Osteocyte (in vitro differentiated cells): Measurements from ENCODE around the gene SYS1. TPM values are rescaled to one million over a fixed set of nuclear protein-coding genes. Genes with fewer than 3 reads are reported as not detected.
A peak's percentile ranks its signal among the peaks of the same experiment; 100 is the strongest.

Experiments
- DNase-seq: peaks from one replicate; pipeline ENCODE4 v3.0.0; 2021; ENCODE audit warnings: mixed read lengths; ENCODE audit not compliant: unreplicated experiment; ENCODE audit errors: extremely low spot score
- H3K27ac Mint-ChIP-seq: one replicate; pipeline ENCODE4 v1.8.0; 2021; ENCODE audit warnings: mild to moderate bottlenecking, mixed read lengths; ENCODE audit not compliant: unreplicated experiment
- H3K27me3 Mint-ChIP-seq: one replicate; pipeline ENCODE4 v1.8.0; 2021; ENCODE audit warnings: mixed read lengths; ENCODE audit not compliant: unreplicated experiment
- H3K36me3 Mint-ChIP-seq: one replicate; pipeline ENCODE4 v1.8.0; 2021; ENCODE audit warnings: mixed read lengths; ENCODE audit not compliant: unreplicated experiment
- H3K4me1 Mint-ChIP-seq: one replicate; pipeline ENCODE4 v1.8.0; 2021; ENCODE audit warnings: mixed read lengths; ENCODE audit not compliant: unreplicated experiment
- H3K4me3 Mint-ChIP-seq: one replicate; pipeline ENCODE4 v1.8.0; 2021; ENCODE audit warnings: mild to moderate bottlenecking, moderate library complexity, mixed read lengths; ENCODE audit not compliant: unreplicated experiment
- H3K9me3 Mint-ChIP-seq: one replicate; pipeline ENCODE4 v1.8.0; 2021; ENCODE audit warnings: mixed read lengths; ENCODE audit not compliant: unreplicated experiment
- total RNA-seq: library from RNA; stranded (reverse); gene quantifications from 2 replicates; pipeline ENCODE4 v1.2.1, GENCODE V29; 2021
- TF ChIP-seq, protein P1 (sequence below): fragments of 200-600 bp; sonication (generic); IDR thresholded peaks from 2 replicates; pipeline ENCODE4 v1.5.0; 2021; ENCODE audit warnings: antibody characterized with exemption, mild to moderate bottlenecking, moderate library complexity

The SYS1 gene
- total RNA-seq, 1 donor from 2014 or later = 23.7 TPM

DNA sequence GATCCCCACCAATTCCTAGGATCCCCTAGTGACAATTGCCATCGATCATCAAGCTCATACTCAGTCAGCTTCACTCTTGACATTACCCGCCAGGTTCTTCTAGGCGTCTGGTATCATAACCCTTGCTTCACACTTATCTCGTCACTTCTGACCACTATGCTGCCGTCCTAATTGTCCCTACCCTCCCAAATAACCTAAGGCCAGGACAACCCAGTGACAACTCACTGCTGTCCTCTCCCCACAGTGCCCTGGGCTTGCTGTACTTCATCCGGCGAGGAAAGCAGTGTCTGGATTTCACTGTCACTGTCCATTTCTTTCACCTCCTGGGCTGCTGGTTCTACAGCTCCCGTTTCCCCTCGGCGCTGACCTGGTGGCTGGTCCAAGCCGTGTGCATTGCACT is 3.7 kb downstream of the SYS1 start:
- Mint-ChIP-seq H3K36me3 (peaks cover 20% of the 10 kb centered on the region), H3K27me3 (no peaks in the 10 kb centered on the region), H3K9me3 (no peaks in the 10 kb centered on the region), H3K27ac (no peak overlapping the region), H3K4me1 (peaks cover 22% of the 10 kb centered on the region), H3K4me3 (no peak overlapping the region)
- peak; percentile 54 for DNase-seq
- TF ChIP-seq, protein P1, sequence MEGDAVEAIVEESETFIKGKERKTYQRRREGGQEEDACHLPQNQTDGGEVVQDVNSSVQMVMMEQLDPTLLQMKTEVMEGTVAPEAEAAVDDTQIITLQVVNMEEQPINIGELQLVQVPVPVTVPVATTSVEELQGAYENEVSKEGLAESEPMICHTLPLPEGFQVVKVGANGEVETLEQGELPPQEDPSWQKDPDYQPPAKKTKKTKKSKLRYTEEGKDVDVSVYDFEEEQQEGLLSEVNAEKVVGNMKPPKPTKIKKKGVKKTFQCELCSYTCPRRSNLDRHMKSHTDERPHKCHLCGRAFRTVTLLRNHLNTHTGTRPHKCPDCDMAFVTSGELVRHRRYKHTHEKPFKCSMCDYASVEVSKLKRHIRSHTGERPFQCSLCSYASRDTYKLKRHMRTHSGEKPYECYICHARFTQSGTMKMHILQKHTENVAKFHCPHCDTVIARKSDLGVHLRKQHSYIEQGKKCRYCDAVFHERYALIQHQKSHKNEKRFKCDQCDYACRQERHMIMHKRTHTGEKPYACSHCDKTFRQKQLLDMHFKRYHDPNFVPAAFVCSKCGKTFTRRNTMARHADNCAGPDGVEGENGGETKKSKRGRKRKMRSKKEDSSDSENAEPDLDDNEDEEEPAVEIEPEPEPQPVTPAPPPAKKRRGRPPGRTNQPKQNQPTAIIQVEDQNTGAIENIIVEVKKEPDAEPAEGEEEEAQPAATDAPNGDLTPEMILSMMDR = no peak

DNA sequence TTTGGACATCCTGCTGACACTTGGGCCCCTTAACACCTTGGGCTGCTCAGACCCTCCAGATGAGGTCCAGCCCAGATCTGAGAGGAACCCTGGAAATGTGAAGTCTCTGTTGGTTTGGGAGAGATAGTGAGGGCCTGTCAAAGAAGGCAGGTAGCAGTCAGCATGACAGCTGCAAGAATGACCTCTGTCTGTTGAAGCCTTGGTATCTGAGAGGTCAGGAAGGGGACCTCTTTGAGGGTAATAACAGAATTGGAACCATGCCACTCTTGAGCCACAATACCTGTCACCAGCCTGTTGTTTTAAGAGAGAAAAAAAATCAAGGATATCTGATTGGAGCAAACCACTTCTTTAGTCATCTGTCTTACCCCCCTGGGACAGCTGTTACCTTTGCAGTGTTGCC is 4.2 kb downstream of the SYS1 start:
- no peak overlapping the region for H3K27ac Mint-ChIP-seq
- no peak for DNase-seq
- H3K4me3 Mint-ChIP-seq = no peak overlapping the region
- TF ChIP-seq, protein P1 = no peak
- H3K36me3 Mint-ChIP-seq = peaks cover 20% of the 10 kb centered on the region
- peaks cover 22% of the 10 kb centered on the region for H3K4me1 Mint-ChIP-seq
- H3K9me3 Mint-ChIP-seq = no peaks in the 10 kb centered on the region
- H3K27me3 Mint-ChIP-seq = no peaks in the 10 kb centered on the region

DNA sequence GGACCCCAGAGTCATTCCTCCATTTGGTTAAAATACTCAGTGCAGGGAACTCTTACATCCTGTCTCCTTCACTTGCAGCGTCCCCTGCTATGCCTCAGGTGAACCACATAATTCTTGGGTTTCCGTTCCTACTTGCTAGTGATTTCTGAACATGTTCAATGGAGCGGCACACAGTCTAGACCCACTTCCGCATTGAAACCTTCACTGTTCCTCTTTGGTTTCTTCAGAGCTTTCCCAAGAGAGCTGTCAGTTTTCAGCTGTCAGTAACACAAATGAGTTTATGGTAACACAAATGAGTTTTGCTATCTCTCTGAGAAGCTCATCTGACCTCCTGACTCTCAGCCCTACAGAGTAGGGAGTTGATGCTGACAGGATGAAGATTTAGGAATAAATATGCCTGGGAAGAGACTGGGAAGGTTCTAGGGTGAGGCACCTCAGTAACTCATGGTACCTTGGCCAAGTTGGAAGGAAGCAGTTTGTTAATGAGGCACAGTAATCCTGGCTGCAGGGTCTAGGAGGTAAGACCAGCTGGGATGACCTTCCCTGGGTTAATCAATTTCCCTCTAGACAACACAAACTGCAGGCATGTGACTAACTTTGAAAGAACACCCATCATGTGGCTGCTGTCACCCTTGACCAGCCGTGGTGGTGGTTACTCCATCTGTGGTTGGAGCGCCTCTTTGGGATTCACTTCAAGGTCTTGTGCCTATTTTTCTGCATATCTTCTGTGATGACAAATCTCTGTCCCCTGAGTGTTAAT is 5.4 kb downstream of the SYS1 start:
- peaks cover 18% of the 10 kb centered on the region for H3K4me1 Mint-ChIP-seq
- H3K36me3 Mint-ChIP-seq = peaks cover 20% of the 10 kb centered on the region
- DNase-seq = peak; percentile 48
- TF ChIP-seq, protein P1 = no peak
- H3K9me3 Mint-ChIP-seq = no peaks in the 10 kb centered on the region
- H3K27me3 Mint-ChIP-seq = no peaks in the 10 kb centered on the region
- peak overlapping the region; percentile 23 for H3K27ac Mint-ChIP-seq
- H3K4me3 Mint-ChIP-seq = no peak overlapping the region

DNA sequence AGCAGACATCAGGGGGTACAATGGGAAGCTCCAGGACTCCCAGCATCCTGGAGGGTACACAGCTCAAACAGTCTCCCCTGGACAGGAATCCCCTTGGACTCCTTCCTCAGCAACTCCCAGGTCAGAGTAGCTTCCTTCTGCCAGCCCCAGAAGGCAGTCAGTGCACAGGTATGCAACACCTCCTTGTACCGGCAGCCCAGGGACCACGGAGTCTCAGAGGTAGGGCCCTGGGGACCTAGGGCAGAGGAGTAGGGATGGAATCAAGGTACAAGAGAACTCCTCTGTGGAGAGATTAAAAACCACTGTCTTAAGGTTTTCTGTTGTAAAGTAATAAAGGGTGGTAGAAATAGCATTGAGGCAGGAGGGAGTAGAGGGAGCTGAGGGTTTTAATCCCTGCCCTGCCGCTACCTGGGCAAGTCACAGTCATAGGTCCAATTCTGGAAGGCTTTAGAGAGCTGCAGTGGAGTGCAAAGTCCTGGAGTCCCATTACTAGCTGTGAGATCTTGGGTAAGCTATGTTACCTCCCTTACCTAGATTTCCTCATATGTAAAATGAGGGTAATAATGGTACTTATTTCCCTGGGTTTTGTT is 7.7 kb downstream of the SYS1 start:
- Mint-ChIP-seq H3K27ac (no peak overlapping the region), H3K27me3 (no peaks in the 10 kb centered on the region), H3K4me1 (peaks cover 5% of the 10 kb centered on the region), H3K4me3 (no peak overlapping the region), H3K36me3 (peaks cover 20% of the 10 kb centered on the region), H3K9me3 (no peaks in the 10 kb centered on the region)
- DNase-seq = peak; percentile 51
- TF ChIP-seq, protein P1 = no peak

DNA sequence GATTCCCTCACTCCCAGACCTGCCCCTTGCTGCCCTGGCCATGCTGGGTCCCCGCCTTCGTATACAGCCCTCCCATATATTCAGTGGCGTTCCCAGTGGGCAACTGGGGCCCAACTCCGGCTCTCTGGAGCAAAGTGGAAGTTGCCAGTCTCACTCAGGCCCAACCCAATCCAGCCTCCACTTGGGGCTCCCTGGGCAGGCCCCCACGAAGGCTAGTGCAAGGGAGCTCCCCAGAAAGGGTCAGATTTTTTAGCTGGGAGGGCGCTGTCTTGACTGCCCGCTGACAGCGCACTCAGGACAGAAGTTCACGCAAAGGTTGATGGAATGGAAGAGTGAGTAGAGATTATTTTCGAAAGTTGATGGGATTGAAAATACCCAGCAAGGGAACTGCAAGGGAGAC is 9.3 kb downstream of the SYS1 start:
- Mint-ChIP-seq H3K9me3 (no peaks in the 10 kb centered on the region), H3K4me1 (peaks cover 5% of the 10 kb centered on the region), H3K36me3 (peaks cover 15% of the 10 kb centered on the region), H3K4me3 (no peak overlapping the region), H3K27me3 (no peaks in the 10 kb centered on the region), H3K27ac (no peak overlapping the region)
- TF ChIP-seq, protein P1 = no peak
- peak; percentile 72 for DNase-seq
